A673 (cell line): ENCODE results near the gene SEMA4C.

Experiments used
- CTCF ChIP-seq: fragments of 300-800, 200-600 bp; sonication (generic); conservative IDR thresholded peaks from 2 replicates; pipeline ENCODE4 v1.5.1; 2017; ENCODE audit warnings: low read depth, mild to moderate bottlenecking, antibody characterized with exemption, low read length, moderate library complexity, mixed read lengths
- EZH2 ChIP-seq: fragments of 200-600 bp; sonication (generic); IDR thresholded peaks from 2 replicates; pipeline ENCODE4 v1.6.1; 2017; ENCODE audit warnings: borderline replicate concordance, low read depth, mild to moderate bottlenecking, mixed read lengths, antibody characterized with exemption, low read length; ENCODE audit not compliant: poor library complexity, severe bottlenecking

GRCh38 chr2:96898641-96899412 is 28.9 kb upstream of the SEMA4C start:
- TF ChIP-seq EZH2 (no peak), CTCF (no peak)
